Thoracic aorta (tissue), 2 donors: Measurements from ENCODE around the gene PLAAT5. TPM values are rescaled to one million over a fixed set of nuclear protein-coding genes. Genes with fewer than 3 reads are reported as not detected.

Experiments
- ATAC-seq: fragments of 150-250 bp; one replicate; pipeline ENCODE4 v1.8.0; 2017; ENCODE audit warnings: low read depth; ENCODE audit not compliant: insufficient number of reproducible peaks, low FRiP score
- DNase-seq: peaks from one replicate; pipeline ENCODE4 v3.0.0-alpha.2; 2020; ENCODE audit warnings: low spot score
- H3K27ac ChIP-seq, 2 donors: fragments of 200-600 bp; sonication (generic); 1 replicate in 1 of 2; 2 replicates in 1 of 2; pipeline ENCODE4 v1.5.1; 2016; ENCODE audit warnings: mild to moderate bottlenecking in 2 of 2, moderate library complexity in 2 of 2
- H3K27me3 ChIP-seq: fragments of 200-600 bp; sonication (generic); replicated peaks from 2 replicates; pipeline ENCODE4 v1.6.0; 2016; ENCODE audit warnings: mild to moderate bottlenecking; ENCODE audit not compliant: insufficient read depth
- H3K36me3 ChIP-seq: fragments of 200-600 bp; sonication (generic); one replicate; pipeline ENCODE4 v1.5.1; 2016
- H3K4me1 ChIP-seq, 2 donors: fragments of 200-600 bp; sonication (generic); 1 replicate in 1 of 2; 2 replicates in 1 of 2; pipeline versions ENCODE4 v1.5.1 to v1.6.0; 2016; ENCODE audit warnings: low read depth in 2 of 2, mild to moderate bottlenecking in 1 of 2; ENCODE audit not compliant: control insufficient read depth in 1 of 2
- H3K4me3 ChIP-seq: fragments of 200-600 bp; sonication (generic); 2 replicates; pipeline ENCODE4 v1.5.1; 2016; ENCODE audit warnings: mild to moderate bottlenecking
- H3K9me3 ChIP-seq: fragments of 200-600 bp; sonication (generic); 2 replicates; pipeline ENCODE4 v1.5.1; 2016
- total RNA-seq, 2 donors: library from RNA; depleted of rRNA; stranded (reverse); fragments of >200 nt; gene quantifications; one replicate each; pipeline versions ENCODE4 v1.1.0 to v1.2.3, GENCODE V29; 2016
- TF ChIP-seq, protein P1 (sequence below): fragments of 200-600 bp; sonication (generic); IDR thresholded peaks from one replicate; pipeline ENCODE4 v1.5.1; 2019; ENCODE audit warnings: antibody characterized with exemption

PLAAT5 gene
- total RNA-seq, 2 donors from 2014 or later = 0.49 to 1.8 TPM

DNA sequence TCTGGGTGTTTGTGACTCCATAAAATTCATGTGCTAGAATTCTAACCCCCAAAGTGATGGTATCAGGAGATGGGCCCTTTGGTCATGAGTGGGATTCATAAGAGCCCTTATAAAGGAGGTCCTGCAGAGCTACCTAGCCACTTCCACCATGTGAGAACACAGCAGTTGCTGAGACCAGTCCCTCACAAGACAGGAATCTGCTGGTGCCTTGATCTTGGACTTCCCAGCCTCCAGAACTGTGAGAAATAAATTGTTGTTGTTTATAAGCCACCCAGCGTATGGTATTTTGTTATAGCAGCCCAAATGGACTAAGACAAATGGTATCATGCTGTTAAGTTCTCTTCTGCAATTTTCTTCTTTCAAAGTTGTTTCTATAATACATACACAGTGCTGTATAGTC lies 1.5 kb upstream of the PLAAT5 start:
- TF ChIP-seq, protein P1, sequence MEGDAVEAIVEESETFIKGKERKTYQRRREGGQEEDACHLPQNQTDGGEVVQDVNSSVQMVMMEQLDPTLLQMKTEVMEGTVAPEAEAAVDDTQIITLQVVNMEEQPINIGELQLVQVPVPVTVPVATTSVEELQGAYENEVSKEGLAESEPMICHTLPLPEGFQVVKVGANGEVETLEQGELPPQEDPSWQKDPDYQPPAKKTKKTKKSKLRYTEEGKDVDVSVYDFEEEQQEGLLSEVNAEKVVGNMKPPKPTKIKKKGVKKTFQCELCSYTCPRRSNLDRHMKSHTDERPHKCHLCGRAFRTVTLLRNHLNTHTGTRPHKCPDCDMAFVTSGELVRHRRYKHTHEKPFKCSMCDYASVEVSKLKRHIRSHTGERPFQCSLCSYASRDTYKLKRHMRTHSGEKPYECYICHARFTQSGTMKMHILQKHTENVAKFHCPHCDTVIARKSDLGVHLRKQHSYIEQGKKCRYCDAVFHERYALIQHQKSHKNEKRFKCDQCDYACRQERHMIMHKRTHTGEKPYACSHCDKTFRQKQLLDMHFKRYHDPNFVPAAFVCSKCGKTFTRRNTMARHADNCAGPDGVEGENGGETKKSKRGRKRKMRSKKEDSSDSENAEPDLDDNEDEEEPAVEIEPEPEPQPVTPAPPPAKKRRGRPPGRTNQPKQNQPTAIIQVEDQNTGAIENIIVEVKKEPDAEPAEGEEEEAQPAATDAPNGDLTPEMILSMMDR = no peak
- Histone ChIP-seq H3K27me3 (no peaks in the 10 kb centered on the region), H3K36me3 (no peaks in the 10 kb centered on the region), H3K4me1 (peaks cover 6 to 13% of the 10 kb centered on the region in 2 donors), H3K9me3 (no peaks in the 10 kb centered on the region), H3K4me3 (no peak overlapping the region), H3K27ac (no peak overlapping the region)
- DNase-seq = no peak
- ATAC-seq = no peak

DNA sequence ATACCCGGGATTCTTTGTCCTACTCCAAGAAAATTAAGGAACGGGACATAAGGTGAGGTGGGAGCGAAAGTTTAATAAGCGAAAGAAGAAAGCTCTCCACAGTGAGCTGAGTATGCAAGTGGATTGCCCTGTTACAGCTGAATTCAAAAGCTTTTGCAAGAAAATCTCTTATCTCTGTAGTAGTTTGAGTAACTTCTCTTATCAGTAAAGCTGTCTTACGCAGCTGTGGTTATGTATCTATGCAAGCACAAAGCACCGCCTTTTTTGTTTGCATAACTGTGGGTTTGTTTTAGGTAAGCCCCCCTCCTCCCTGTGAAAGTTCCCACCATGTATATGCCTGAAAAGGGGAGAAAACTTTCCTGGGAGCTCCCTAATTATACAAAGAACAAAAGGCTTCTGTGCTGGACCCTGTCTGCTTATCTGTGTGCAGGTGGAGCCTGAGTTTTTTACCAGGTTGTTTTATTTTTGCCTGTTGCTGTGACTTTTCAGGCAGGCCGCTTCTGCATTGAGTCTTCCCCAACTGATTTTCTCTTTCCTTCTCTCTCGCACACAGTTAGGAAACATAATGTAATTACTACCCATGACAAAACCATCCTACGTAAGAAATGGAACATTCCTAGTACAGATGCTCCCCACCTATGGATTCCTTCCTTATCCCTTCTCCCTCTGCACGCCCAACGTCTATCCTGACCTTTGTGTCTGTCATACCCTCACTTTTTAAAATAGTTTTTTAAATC lies 837 bp upstream of the PLAAT5 start:
- Histone ChIP-seq H3K4me1 (peaks cover 6 to 13% of the 10 kb centered on the region in 2 donors), H3K36me3 (no peaks in the 10 kb centered on the region), H3K27me3 (no peaks in the 10 kb centered on the region), H3K27ac (no peak overlapping the region), H3K4me3 (peak overlapping the region; percentile 76), H3K9me3 (no peaks in the 10 kb centered on the region)
- ATAC-seq = no peak
- TF ChIP-seq, protein P1 = no peak
- no peak for DNase-seq

DNA sequence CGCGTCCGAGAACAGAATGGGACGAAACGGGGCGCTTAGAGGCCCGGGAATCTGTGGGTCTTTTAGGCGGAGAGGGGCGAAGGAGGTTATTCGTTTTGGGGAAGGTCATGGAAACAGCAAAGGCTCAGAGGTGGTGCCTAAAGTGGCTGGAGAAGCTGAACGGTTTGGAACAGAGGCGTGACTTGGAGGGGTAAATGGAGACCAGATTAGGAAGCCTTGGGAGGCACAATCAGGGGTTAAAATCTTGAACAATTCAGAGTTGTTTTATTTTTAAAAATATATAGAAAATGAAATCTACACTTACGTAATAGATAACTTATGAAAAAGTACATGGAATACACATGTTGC lies 247 bp upstream of the PLAAT5 start:
- peak overlapping the region; percentile 76 for H3K4me3 ChIP-seq
- no peaks in the 10 kb centered on the region for H3K9me3 ChIP-seq
- no peak for DNase-seq
- H3K4me1 ChIP-seq = peaks cover 6 to 13% of the 10 kb centered on the region in 2 donors
- no peak for ATAC-seq
- H3K27ac ChIP-seq = peak overlapping the region in 1 of 2 donors; percentile 56
- TF ChIP-seq, protein P1 = no peak
- H3K36me3 ChIP-seq = no peaks in the 10 kb centered on the region
- H3K27me3 ChIP-seq = no peaks in the 10 kb centered on the region

DNA sequence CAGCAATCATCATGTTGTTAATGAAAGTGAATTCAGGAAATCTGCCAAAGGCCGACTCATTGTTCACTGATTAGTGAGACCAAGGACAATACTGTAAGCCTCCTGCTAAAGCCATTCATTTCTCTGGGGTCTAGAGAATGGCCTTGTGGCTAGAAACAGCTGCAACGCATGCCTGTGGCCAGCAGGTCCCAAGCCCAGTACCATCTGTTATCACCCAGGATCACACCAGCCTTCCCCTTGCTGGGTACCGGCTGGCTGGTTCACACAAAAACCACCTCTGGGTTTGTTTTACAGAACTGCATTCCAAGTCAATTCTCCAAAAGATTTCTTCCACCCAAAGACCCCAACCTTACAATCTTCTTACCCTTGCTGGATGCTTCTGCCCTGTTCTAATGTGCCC lies 1.1 kb downstream of the PLAAT5 start:
- H3K27me3 ChIP-seq = no peaks in the 10 kb centered on the region
- no peaks in the 10 kb centered on the region for H3K36me3 ChIP-seq
- no peak overlapping the region for H3K4me3 ChIP-seq
- H3K9me3 ChIP-seq = peaks cover 9% of the 10 kb centered on the region
- ATAC-seq = no peak
- DNase-seq = no peak
- TF ChIP-seq, protein P1 = no peak
- peaks cover 6 to 13% of the 10 kb centered on the region in 2 donors for H3K4me1 ChIP-seq
- H3K27ac ChIP-seq = no peak overlapping the region

DNA sequence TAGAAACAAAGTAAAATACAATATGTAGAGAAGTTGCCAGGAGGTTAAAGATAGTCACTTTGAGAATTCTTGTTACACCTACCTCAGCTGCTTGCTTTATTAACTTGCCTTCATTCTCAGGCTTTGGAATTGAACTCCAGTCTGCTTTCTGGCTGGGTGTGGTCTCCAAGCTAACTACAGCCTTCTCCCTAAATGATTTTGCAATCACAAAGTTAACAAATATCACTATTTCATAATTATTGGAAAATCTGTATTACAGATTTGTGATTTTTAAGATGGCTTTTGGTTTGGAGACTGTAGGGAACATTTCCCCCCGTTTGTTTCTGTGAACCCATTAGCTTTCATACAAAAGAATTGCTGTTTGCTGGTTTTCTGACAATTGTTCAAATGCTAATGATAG lies 2.2 kb downstream of the PLAAT5 start:
- peaks cover 6 to 13% of the 10 kb centered on the region in 2 donors for H3K4me1 ChIP-seq
- H3K4me3 ChIP-seq = no peak overlapping the region
- TF ChIP-seq, protein P1 = no peak
- H3K27me3 ChIP-seq = no peaks in the 10 kb centered on the region
- peaks cover 9% of the 10 kb centered on the region for H3K9me3 ChIP-seq
- H3K27ac ChIP-seq = no peak overlapping the region
- DNase-seq (no peak), ATAC-seq (no peak)
- H3K36me3 ChIP-seq = no peaks in the 10 kb centered on the region
